Measurements from ENCODE around the gene CPSF4L. TPM values are rescaled to one million over a fixed set of nuclear protein-coding genes. Genes with fewer than 3 reads are reported as not detected.

The CPSF4L gene
- total RNA-seq, 1 experiment from 2014 or later, result not detected

DNA sequence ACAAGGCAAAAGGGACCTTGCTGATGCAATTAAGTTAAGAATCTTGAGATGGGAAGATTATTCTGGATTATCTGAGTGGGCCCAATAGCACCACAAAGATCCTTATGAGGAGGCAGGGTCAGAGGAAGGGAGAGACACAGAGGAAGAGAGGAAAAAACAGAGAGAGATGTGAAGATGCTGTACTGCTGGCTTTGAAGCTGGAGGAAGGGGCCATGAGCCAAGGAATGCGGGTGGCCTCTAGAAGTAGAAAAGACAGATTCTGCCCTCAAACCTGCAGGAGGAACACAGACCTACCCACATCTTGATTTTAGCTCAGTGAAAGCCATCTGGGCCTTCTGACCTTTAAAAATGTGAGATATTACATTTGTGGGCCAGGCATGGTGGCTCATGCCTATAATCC lies 8.1 kb upstream of the CPSF4L start:
- CTCF ChIA-PET, result no interaction called here
- TF ChIP-seq, protein P1, sequence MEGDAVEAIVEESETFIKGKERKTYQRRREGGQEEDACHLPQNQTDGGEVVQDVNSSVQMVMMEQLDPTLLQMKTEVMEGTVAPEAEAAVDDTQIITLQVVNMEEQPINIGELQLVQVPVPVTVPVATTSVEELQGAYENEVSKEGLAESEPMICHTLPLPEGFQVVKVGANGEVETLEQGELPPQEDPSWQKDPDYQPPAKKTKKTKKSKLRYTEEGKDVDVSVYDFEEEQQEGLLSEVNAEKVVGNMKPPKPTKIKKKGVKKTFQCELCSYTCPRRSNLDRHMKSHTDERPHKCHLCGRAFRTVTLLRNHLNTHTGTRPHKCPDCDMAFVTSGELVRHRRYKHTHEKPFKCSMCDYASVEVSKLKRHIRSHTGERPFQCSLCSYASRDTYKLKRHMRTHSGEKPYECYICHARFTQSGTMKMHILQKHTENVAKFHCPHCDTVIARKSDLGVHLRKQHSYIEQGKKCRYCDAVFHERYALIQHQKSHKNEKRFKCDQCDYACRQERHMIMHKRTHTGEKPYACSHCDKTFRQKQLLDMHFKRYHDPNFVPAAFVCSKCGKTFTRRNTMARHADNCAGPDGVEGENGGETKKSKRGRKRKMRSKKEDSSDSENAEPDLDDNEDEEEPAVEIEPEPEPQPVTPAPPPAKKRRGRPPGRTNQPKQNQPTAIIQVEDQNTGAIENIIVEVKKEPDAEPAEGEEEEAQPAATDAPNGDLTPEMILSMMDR (IDR thresholded peaks at IDR 0.05; ENCODE audit: insufficient read depth in 1 of 2, low read depth in 1 of 2, low read length in 1 of 2, severe bottlenecking in 1 of 2, unreplicated experiment in 1 of 2), result no peak
- Mint-ChIP-seq H3K4me3 (ENCODE audit: unreplicated experiment) (no peak overlapping the region), H3K27ac (ENCODE audit: unreplicated experiment) (no peak overlapping the region), H3K9me3 (ENCODE audit: unreplicated experiment) (no peaks in the 10 kb centered on the region), H3K27me3 (ENCODE audit: insufficient read depth, unreplicated experiment) (no peaks in the 10 kb centered on the region), H3K4me1 (ENCODE audit: low read depth, unreplicated experiment) (no peaks in the 10 kb centered on the region), H3K36me3 (ENCODE audit: insufficient read depth, unreplicated experiment) (no peaks in the 10 kb centered on the region)
- Histone ChIP-seq H3K27me3 (replicated peaks; ENCODE audit: control insufficient read depth, insufficient read depth, low read length) (no peaks in the 10 kb centered on the region), H3K4me3 (ENCODE audit: low read depth, low read length) (no peak overlapping the region), H3K36me3 (ENCODE audit: control insufficient read depth, insufficient read depth, low read length) (no peaks in the 10 kb centered on the region), H3K9me3 (no peaks in the 10 kb centered on the region; the same call in 1 of the 2 replicates), H3K4me1 (no peaks in the 10 kb centered on the region)
- intact Hi-C loops (cut with micrococcal nuclease; ENCODE audit: unreplicated experiment), result no loop called here
- BruUV-seq (replicated peaks), result no TSS peak
- POLR2A ChIA-PET, result no interaction called here
- DNase-seq, result no peak

DNA sequence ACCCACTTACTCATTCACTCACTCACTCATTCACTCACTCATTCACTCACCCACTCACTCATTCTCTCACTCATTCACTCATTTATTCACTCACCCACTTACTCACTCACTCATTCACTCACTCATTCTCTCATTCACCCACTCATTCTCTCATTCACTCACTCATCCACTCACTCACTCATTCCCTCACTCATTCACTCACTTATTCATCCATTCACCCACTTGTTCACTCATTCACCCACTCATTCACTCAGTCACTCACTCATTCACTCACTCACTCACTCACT lies 7.6 kb upstream of the CPSF4L start:
- no peaks in the 10 kb centered on the region for H3K36me3 Mint-ChIP-seq (ENCODE audit: insufficient read depth, unreplicated experiment)
- no peak for DNase-seq
- intact Hi-C loops (cut with micrococcal nuclease; ENCODE audit: unreplicated experiment), result no loop called here
- no peak overlapping the region for H3K4me3 Mint-ChIP-seq (ENCODE audit: unreplicated experiment)
- BruUV-seq (replicated peaks), result no TSS peak
- no peaks in the 10 kb centered on the region for H3K4me1 Mint-ChIP-seq (ENCODE audit: low read depth, unreplicated experiment)
- H3K9me3 Mint-ChIP-seq (ENCODE audit: unreplicated experiment), result no peaks in the 10 kb centered on the region
- no peaks in the 10 kb centered on the region for H3K27me3 Mint-ChIP-seq (ENCODE audit: insufficient read depth, unreplicated experiment)
- POLR2A ChIA-PET, result no interaction called here
- TF ChIP-seq, protein P1 (IDR thresholded peaks at IDR 0.05; ENCODE audit: insufficient read depth in 1 of 2, low read depth in 1 of 2, low read length in 1 of 2, severe bottlenecking in 1 of 2, unreplicated experiment in 1 of 2), result no peak
- no peaks in the 10 kb centered on the region for H3K27me3 ChIP-seq (replicated peaks; ENCODE audit: control insufficient read depth, insufficient read depth, low read length)
- no peaks in the 10 kb centered on the region; the same call in 1 of the 2 replicates for H3K9me3 ChIP-seq
- no peak overlapping the region for H3K4me3 ChIP-seq (ENCODE audit: low read depth, low read length)
- H3K4me1 ChIP-seq, result no peaks in the 10 kb centered on the region
- no peak overlapping the region for H3K27ac Mint-ChIP-seq (ENCODE audit: unreplicated experiment)
- CTCF ChIA-PET, result no interaction called here
- no peaks in the 10 kb centered on the region for H3K36me3 ChIP-seq (ENCODE audit: control insufficient read depth, insufficient read depth, low read length)

DNA sequence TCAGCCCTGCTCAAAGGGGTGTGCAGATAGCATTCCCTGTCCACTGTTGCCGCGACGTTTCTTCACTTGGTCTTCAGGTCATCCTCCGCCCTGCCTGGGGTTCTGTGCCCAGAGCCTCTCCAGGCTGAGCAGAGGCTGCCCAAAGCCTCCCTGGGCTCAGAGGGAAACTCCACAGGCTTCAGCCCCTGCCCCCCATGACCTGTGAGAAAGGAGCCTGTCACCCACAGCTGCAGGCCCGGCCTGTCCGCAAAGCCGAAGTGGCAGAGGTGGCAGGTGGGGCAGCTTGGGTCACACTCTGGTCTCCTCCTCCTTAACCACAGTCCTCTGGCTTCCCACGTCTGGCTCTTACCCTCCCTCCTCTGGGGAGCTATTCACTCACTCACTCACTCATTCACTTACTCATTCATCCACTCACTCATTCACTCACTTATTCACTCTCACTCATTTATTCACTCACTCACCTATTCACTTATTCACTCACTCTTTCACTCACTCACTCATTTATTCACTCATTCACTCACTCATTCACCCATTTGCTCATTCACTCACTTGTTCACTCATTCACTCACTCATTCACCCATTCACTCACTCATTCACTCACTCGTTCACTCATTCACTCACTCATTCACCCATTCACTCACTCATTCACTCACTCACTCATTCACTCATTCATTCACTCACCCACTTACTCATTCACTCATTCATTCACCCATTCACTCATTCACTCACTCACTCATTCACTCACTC lies 7.1 kb upstream of the CPSF4L start:
- Mint-ChIP-seq H3K4me1 (ENCODE audit: low read depth, unreplicated experiment) (no peaks in the 10 kb centered on the region), H3K36me3 (ENCODE audit: insufficient read depth, unreplicated experiment) (no peaks in the 10 kb centered on the region), H3K27me3 (ENCODE audit: insufficient read depth, unreplicated experiment) (no peaks in the 10 kb centered on the region), H3K4me3 (ENCODE audit: unreplicated experiment) (no peak overlapping the region), H3K9me3 (ENCODE audit: unreplicated experiment) (no peaks in the 10 kb centered on the region), H3K27ac (ENCODE audit: unreplicated experiment) (no peak overlapping the region)
- intact Hi-C loops (cut with micrococcal nuclease; ENCODE audit: unreplicated experiment), result no loop called here
- DNase-seq, result no peak
- Histone ChIP-seq H3K27me3 (replicated peaks; ENCODE audit: control insufficient read depth, insufficient read depth, low read length) (no peaks in the 10 kb centered on the region), H3K4me1 (no peaks in the 10 kb centered on the region), H3K9me3 (no peaks in the 10 kb centered on the region; the same call in 1 of the 2 replicates), H3K36me3 (ENCODE audit: control insufficient read depth, insufficient read depth, low read length) (no peaks in the 10 kb centered on the region), H3K4me3 (ENCODE audit: low read depth, low read length) (no peak overlapping the region)
- no TSS peak for BruUV-seq (replicated peaks)
- TF ChIP-seq, protein P1 (IDR thresholded peaks at IDR 0.05; ENCODE audit: insufficient read depth in 1 of 2, low read depth in 1 of 2, low read length in 1 of 2, severe bottlenecking in 1 of 2, unreplicated experiment in 1 of 2), result no peak
- CTCF ChIA-PET, result interaction anchor here (0.9 kb wide), 1 partner anchor 101 kb away, joined by 4 read pairs; no protein-coding TSS in a partner anchor
- POLR2A ChIA-PET, result no interaction called here

Measured in Caco-2 (cell line).